ENCODE data around the gene TRAF7.

- TF ChIP-seq POLR2A (IDR thresholded peaks at IDR 0.05), result peak; percentile 77
- TF ChIP-seq CTCF (IDR thresholded peaks at IDR 0.05), result peak in 1 of 3 donors; percentile 25
These were observed 49.8 kb downstream of the TRAF7 start, which contains the start of gene MLST8 for GRCh38 chr16:2205104-2205966.

Measured in ovary (tissue), 3 donors.